ENCODE results near the gene LARP4. TPM values are rescaled to one million over a fixed set of nuclear protein-coding genes. Genes with fewer than 3 reads are reported as not detected.

LARP4 gene
- total RNA-seq, 1 donor from 2014 or later, result 88.4 TPM

GRCh38 chr12:50517421-50518048 is 116.8 kb downstream of the LARP4 start:
- H3K9ac ChIP-seq, result no peak overlapping the region
- peaks cover 2% of the 10 kb centered on the region for H3K36me3 Mint-ChIP-seq
- TF ChIP-seq EZH2 (IDR thresholded peaks at IDR 0.05) (no peak), CTCF (IDR thresholded peaks at IDR 0.05) (no peak), EZH2phosphoT487 (IDR thresholded peaks at IDR 0.05) (no peak)
- no peak overlapping the region for H3K27ac ChIP-seq
- H3K27me3 ChIP-seq, result no peaks in the 10 kb centered on the region
- no peaks in the 10 kb centered on the region for H3K27me3 Mint-ChIP-seq (ENCODE audit: insufficient read depth, low read depth)
- no peaks in the 10 kb centered on the region for H3F3A ChIP-seq (ENCODE audit: low read depth)
- no peak overlapping the region for H2AFZ ChIP-seq (replicated peaks)
- no peaks in the 10 kb centered on the region for H4K20me1 ChIP-seq (ENCODE audit: low read depth)
- no peaks in the 10 kb centered on the region for H3K4me1 Mint-ChIP-seq
- H3K4me2 ChIP-seq, result no peak overlapping the region
- H3K4me3 Mint-ChIP-seq, result no peak overlapping the region
- H3K27ac Mint-ChIP-seq, result no peak overlapping the region
- H3K9me3 ChIP-seq (ENCODE audit: low read depth), result no peaks in the 10 kb centered on the region
- no peaks in the 10 kb centered on the region for H3K36me3 ChIP-seq
- H3K79me2 ChIP-seq (ENCODE audit: low read depth), result peaks cover 98% of the 10 kb centered on the region
- H3K9me3 Mint-ChIP-seq, result peaks cover 3% of the 10 kb centered on the region
- no peaks in the 10 kb centered on the region for H3K4me1 ChIP-seq
- no peak overlapping the region for H3K4me3 ChIP-seq
- DNase-seq (ENCODE audit: low spot score), result no peak

GRCh38 chr12:50518090-50518489 is 117.4 kb downstream of the LARP4 start:
- TF ChIP-seq CTCF (IDR thresholded peaks at IDR 0.05) (no peak), EZH2phosphoT487 (IDR thresholded peaks at IDR 0.05) (no peak), EZH2 (IDR thresholded peaks at IDR 0.05) (no peak)
- no peaks in the 10 kb centered on the region for H4K20me1 ChIP-seq (ENCODE audit: low read depth)
- H3K4me3 ChIP-seq, result no peak overlapping the region
- H2AFZ ChIP-seq (replicated peaks), result no peak overlapping the region
- H3K4me1 ChIP-seq, result no peaks in the 10 kb centered on the region
- Mint-ChIP-seq H3K27ac (no peak overlapping the region), H3K4me1 (no peaks in the 10 kb centered on the region), H3K4me3 (no peak overlapping the region), H3K9me3 (peaks cover 4% of the 10 kb centered on the region), H3K36me3 (peaks cover 4% of the 10 kb centered on the region), H3K27me3 (ENCODE audit: insufficient read depth, low read depth) (no peaks in the 10 kb centered on the region)
- H3K27me3 ChIP-seq, result no peaks in the 10 kb centered on the region
- H3K4me2 ChIP-seq, result no peak overlapping the region
- no peaks in the 10 kb centered on the region for H3F3A ChIP-seq (ENCODE audit: low read depth)
- no peaks in the 10 kb centered on the region for H3K9me3 ChIP-seq (ENCODE audit: low read depth)
- H3K9ac ChIP-seq, result no peak overlapping the region
- no peak for DNase-seq (ENCODE audit: low spot score)
- no peak overlapping the region for H3K27ac ChIP-seq
- peaks cover 94% of the 10 kb centered on the region for H3K79me2 ChIP-seq (ENCODE audit: low read depth)
- no peaks in the 10 kb centered on the region for H3K36me3 ChIP-seq

GRCh38 chr12:50519353-50519752 is 118.7 kb downstream of the LARP4 start:
- Histone ChIP-seq H3K27me3 (no peaks in the 10 kb centered on the region), H3K36me3 (no peaks in the 10 kb centered on the region), H4K20me1 (ENCODE audit: low read depth) (no peaks in the 10 kb centered on the region), H3K27ac (no peak overlapping the region), H3K4me2 (no peak overlapping the region), H3F3A (ENCODE audit: low read depth) (no peaks in the 10 kb centered on the region), H3K4me1 (no peaks in the 10 kb centered on the region), H3K4me3 (no peak overlapping the region), H3K9me3 (ENCODE audit: low read depth) (no peaks in the 10 kb centered on the region), H2AFZ (replicated peaks) (no peak overlapping the region), H3K79me2 (ENCODE audit: low read depth) (peaks cover 92% of the 10 kb centered on the region), H3K9ac (no peak overlapping the region)
- H3K4me3 Mint-ChIP-seq, result no peak overlapping the region
- DNase-seq (ENCODE audit: low spot score), result no peak
- H3K27me3 Mint-ChIP-seq (ENCODE audit: insufficient read depth, low read depth), result no peaks in the 10 kb centered on the region
- peaks cover 7% of the 10 kb centered on the region for H3K9me3 Mint-ChIP-seq
- H3K4me1 Mint-ChIP-seq, result no peaks in the 10 kb centered on the region
- no peak overlapping the region for H3K27ac Mint-ChIP-seq
- H3K36me3 Mint-ChIP-seq, result peaks cover 13% of the 10 kb centered on the region
- no peak for TF ChIP-seq CTCF (IDR thresholded peaks at IDR 0.05)
- no peak for TF ChIP-seq EZH2phosphoT487 (IDR thresholded peaks at IDR 0.05)
- no peak for TF ChIP-seq EZH2 (IDR thresholded peaks at IDR 0.05)

Data from neural progenitor cell (in vitro differentiated cells).